HG02981 (cell line): Measurements from ENCODE around the gene MALSU1.

Experiments
- ATAC-seq: cut with Tn5 transposase; IDR thresholded peaks from one replicate; pipeline ENCODE4 v1.9.1; 2021; ENCODE audit warnings: mild to moderate bottlenecking, moderate library complexity; ENCODE audit not compliant: unreplicated experiment

The MALSU1 gene

DNA sequence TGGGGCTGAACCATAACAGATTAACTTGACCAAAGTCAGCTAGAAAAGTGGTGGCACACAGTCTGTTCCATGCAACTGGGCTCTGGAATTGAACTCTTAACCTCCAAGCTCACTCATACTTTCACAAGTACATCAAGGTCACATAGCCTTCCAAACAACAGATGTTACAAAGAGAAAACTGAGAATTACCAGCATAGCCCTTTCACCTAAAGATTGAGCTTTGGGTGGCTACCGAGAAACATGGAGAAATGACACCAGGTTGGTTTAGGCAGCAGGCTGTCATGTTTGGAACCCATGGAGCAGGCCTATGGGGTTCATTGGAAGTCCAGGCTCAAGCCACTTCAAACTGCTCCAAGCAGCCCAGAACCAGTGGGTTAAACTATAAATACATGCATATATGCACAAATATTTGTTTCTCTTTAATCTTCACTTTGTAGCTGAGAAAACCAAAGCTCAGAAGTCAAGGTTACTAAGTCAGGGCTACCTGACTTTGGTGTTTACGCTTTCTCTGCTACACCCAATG lies 59.1 kb downstream of the MALSU1 start:
- ATAC-seq = no peak
